Neuronal stem cell (in vitro differentiated cells): ENCODE data around the gene RFX4.

Experiments used
- DNase-seq: peaks from one replicate; pipeline ENCODE4 v3.0.0-alpha.2; 2013; ENCODE audit warnings: low spot score
- H2AFZ ChIP-seq: one replicate; pipeline ENCODE4 v1.6.1; 2013; ENCODE audit warnings: mild to moderate bottlenecking, low read length, inconsistent platforms
- H2AK5ac ChIP-seq: 2 replicates; pipeline ENCODE4 v1.6.1; 2013; ENCODE audit warnings: low read depth, mild to moderate bottlenecking, inconsistent platforms, low read length, moderate library complexity, mixed read lengths
- H2BK120ac ChIP-seq: 2 replicates; pipeline ENCODE4 v1.6.1; 2013; ENCODE audit warnings: low read depth, mild to moderate bottlenecking, inconsistent platforms, low read length, moderate library complexity, mixed read lengths
- H2BK12ac ChIP-seq: one replicate; pipeline ENCODE4 v1.6.1; 2013; ENCODE audit warnings: low read length, inconsistent platforms
- H2BK15ac ChIP-seq: 2 replicates; pipeline ENCODE4 v1.6.1; 2013; ENCODE audit warnings: mild to moderate bottlenecking, low read length, inconsistent platforms, mixed read lengths
- H2BK5ac ChIP-seq: one replicate; pipeline ENCODE4 v1.6.1; 2013; ENCODE audit warnings: inconsistent platforms, mild to moderate bottlenecking, low read length, moderate library complexity
- H3K14ac ChIP-seq: one replicate; pipeline ENCODE4 v1.6.1; 2013; ENCODE audit warnings: low read length, inconsistent platforms
- H3K18ac ChIP-seq: 2 replicates; pipeline ENCODE4 v1.6.1; 2013; ENCODE audit warnings: low read length, inconsistent platforms
- H3K23ac ChIP-seq: 2 replicates; pipeline ENCODE4 v1.6.1; 2013; ENCODE audit warnings: low read depth, mild to moderate bottlenecking, mixed read lengths, low read length, inconsistent platforms; ENCODE audit not compliant: poor library complexity
- H3K27ac ChIP-seq: replicated peaks from 3 replicates; pipeline ENCODE4 v1.5.1; 2013; ENCODE audit warnings: low read length, inconsistent platforms
- H3K27me3 ChIP-seq, 3 experiments: 2 replicates each; pipeline ENCODE4 v1.6.1; 2013; ENCODE audit warnings: low read length in 3 of 3, mild to moderate bottlenecking in 2 of 3, inconsistent platforms in 1 of 3, low read depth in 1 of 3, mixed read lengths in 1 of 3, moderate library complexity in 1 of 3; ENCODE audit not compliant: control insufficient read depth in 3 of 3, insufficient read depth in 3 of 3
- H3K36me3 ChIP-seq, 2 donors: replicated peaks in 1 of 2; 2 replicates each; pipeline ENCODE4 v1.6.1; 2013; ENCODE audit warnings: low read length in 2 of 2; ENCODE audit not compliant: control insufficient read depth in 2 of 2, insufficient read depth in 2 of 2
- H3K4ac ChIP-seq: 2 replicates; pipeline ENCODE4 v1.6.1; 2013; ENCODE audit warnings: inconsistent platforms, mild to moderate bottlenecking, low read length, moderate library complexity
- H3K4me1 ChIP-seq, 2 donors: 1 replicate in 1 of 2; 2 replicates in 1 of 2; pipeline ENCODE4 v1.6.1; 2013; ENCODE audit warnings: low read length in 2 of 2, low read depth in 1 of 2; ENCODE audit not compliant: control insufficient read depth in 2 of 2, insufficient read depth in 1 of 2
- H3K4me2 ChIP-seq: one replicate; pipeline ENCODE4 v1.6.1; 2013; ENCODE audit warnings: mild to moderate bottlenecking, low read length, inconsistent platforms; ENCODE audit not compliant: insufficient read depth, poor library complexity, severe bottlenecking
- H3K4me3 ChIP-seq, 2 donors: 2 replicates each; pipeline ENCODE4 v1.5.1; 2013; ENCODE audit warnings: low read length in 2 of 2, mild to moderate bottlenecking in 2 of 2, inconsistent platforms in 1 of 2, moderate library complexity in 1 of 2
- H3K79me1 ChIP-seq: one replicate; pipeline ENCODE4 v1.6.1; 2013; ENCODE audit warnings: low read depth, mild to moderate bottlenecking, inconsistent platforms, low read length, moderate library complexity
- H3K9ac ChIP-seq: one replicate; pipeline ENCODE4 v1.6.1; 2013; ENCODE audit warnings: mild to moderate bottlenecking, low read depth, low read length, inconsistent platforms; ENCODE audit not compliant: poor library complexity
- H3K9me3 ChIP-seq, 2 donors: replicated peaks in 1 of 2; 2 replicates each; pipeline versions ENCODE3 to v1.6.1; 2013; ENCODE audit warnings: low read length in 2 of 2, mild to moderate bottlenecking in 2 of 2, inconsistent platforms in 1 of 2, low read depth in 1 of 2, mixed read lengths in 1 of 2, moderate library complexity in 1 of 2; ENCODE audit not compliant: control insufficient read depth in 2 of 2, insufficient read depth in 1 of 2
- H4K8ac ChIP-seq: one replicate; pipeline ENCODE4 v1.6.1; 2013; ENCODE audit warnings: low read depth, mild to moderate bottlenecking, inconsistent platforms, low read length, moderate library complexity
- H4K91ac ChIP-seq: one replicate; pipeline ENCODE4 v1.6.1; 2013; ENCODE audit warnings: low read length, low read depth, mild to moderate bottlenecking, inconsistent platforms; ENCODE audit not compliant: poor library complexity
- WGBS, 2 donors: extraction: QIAGEN DNeasy Blood & Tissue Kit; methylation state at CpG; one replicate each; pipeline ENCODE4 v1.1.7; 2013; ENCODE audit warnings: missing lambda C conversion rate in 2 of 2, mixed read lengths in 1 of 2; ENCODE audit not compliant: insufficient read length in 2 of 2, insufficient replicate concordance in 1 of 2; ENCODE audit errors: extremely low coverage in 2 of 2; 5-methylcytosine and 5-hydroxymethylcytosine counted together

Gene RFX4

DNA sequence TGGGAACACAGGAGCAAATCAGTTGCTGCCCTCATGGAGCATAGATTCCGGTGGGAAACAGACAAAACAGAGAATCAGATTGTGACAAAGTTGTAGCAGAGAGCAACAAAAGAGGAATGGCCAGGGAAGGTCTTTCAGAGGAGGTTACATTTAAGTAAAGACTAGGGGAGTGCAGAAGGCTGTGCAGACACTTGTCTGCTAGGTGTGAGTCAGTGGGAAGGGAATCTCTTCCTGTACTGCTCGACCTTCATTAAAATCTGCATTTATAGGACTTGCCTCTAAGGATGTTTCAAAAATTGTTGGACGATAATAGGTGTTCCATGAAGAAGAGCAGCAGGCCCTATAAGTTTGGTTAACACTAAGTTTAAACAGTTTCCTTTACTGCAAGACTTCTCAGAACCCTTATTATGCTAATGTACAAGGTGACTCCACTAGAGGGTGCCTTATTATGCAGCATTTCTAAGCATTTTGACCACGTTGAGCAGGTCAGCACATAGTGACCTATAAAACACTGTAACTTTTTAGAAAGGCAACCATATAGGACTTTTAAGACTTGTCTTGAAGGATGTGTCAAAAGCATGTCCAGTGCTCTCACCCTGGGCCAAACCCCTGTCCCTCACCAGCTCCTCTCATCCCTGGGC lies 99.9 kb downstream of the RFX4 start:
- H2AFZ ChIP-seq: no peak overlapping the region
- no peak overlapping the region for H2BK120ac ChIP-seq
- H2BK5ac ChIP-seq: no peak overlapping the region
- no peak overlapping the region for H3K18ac ChIP-seq
- no peak overlapping the region for H3K9ac ChIP-seq
- no peak overlapping the region for H3K4ac ChIP-seq
- no peaks in the 10 kb centered on the region for H3K9me3 ChIP-seq
- H3K4me1 ChIP-seq: peaks cover 6 to 14% of the 10 kb centered on the region in 2 donors
- no peak for DNase-seq
- no peak overlapping the region for H3K4me3 ChIP-seq
- no CpG with 5 or more reads among the region's 4 CpGs for WGBS, 2 donors
- peaks cover 0 to 84% of the 10 kb centered on the region in 2 donors for H3K36me3 ChIP-seq
- no peak overlapping the region for H3K27ac ChIP-seq
- no peak overlapping the region for H4K8ac ChIP-seq
- no peak overlapping the region for H3K4me2 ChIP-seq
- H2AK5ac ChIP-seq: no peak overlapping the region
- H3K79me1 ChIP-seq: no peaks in the 10 kb centered on the region
- H4K91ac ChIP-seq: no peak overlapping the region
- H2BK12ac ChIP-seq: no peak overlapping the region
- H3K14ac ChIP-seq: no peak overlapping the region
- no peaks in the 10 kb centered on the region for H3K27me3 ChIP-seq
- H3K23ac ChIP-seq: no peak overlapping the region
- H2BK15ac ChIP-seq: no peak overlapping the region

DNA sequence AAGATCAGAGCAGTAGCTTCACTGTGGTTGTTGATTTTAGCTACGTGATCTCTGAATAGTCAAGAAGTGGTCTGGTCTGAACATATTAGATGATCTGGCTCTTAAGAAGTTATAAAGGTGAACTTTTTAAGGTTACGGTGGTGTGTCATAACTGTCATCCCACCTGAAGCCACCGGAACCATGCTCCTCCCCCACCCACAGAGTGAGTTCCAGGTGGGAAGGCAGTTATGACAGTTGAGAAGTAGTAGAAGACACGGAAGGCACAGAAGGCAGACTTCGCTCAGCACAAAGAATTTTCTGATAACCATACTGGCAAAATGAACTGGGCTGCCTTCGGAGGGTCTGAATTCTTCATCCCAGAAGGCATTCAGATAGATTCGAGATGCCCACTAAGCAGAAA lies 101.7 kb downstream of the RFX4 start:
- no peak overlapping the region for H4K91ac ChIP-seq
- no peak overlapping the region for H3K4me3 ChIP-seq
- no peak overlapping the region for H2BK120ac ChIP-seq
- H2BK15ac ChIP-seq: no peak overlapping the region
- H3K27me3 ChIP-seq: no peaks in the 10 kb centered on the region
- H2AK5ac ChIP-seq: no peak overlapping the region
- H3K79me1 ChIP-seq: no peaks in the 10 kb centered on the region
- no peak overlapping the region for H4K8ac ChIP-seq
- no peak overlapping the region for H3K4ac ChIP-seq
- no peak overlapping the region for H3K18ac ChIP-seq
- peaks cover 0 to 96% of the 10 kb centered on the region in 2 donors for H3K36me3 ChIP-seq
- no peak overlapping the region for H3K9ac ChIP-seq
- no peak overlapping the region for H2AFZ ChIP-seq
- peaks cover 0 to 4% of the 10 kb centered on the region in 2 donors for H3K9me3 ChIP-seq
- H2BK12ac ChIP-seq: no peak overlapping the region
- peaks cover 6 to 14% of the 10 kb centered on the region in 2 donors for H3K4me1 ChIP-seq
- H3K23ac ChIP-seq: no peak overlapping the region
- no peak overlapping the region for H3K4me2 ChIP-seq
- WGBS, 2 donors: no CpG with 5 or more reads among the region's 7 CpGs
- no peak overlapping the region for H2BK5ac ChIP-seq
- H3K27ac ChIP-seq: no peak overlapping the region
- no peak for DNase-seq
- no peak overlapping the region for H3K14ac ChIP-seq

GRCh38 chr12:106685381-106685780 lies 102.6 kb downstream of the RFX4 start:
- no peak overlapping the region for H3K4ac ChIP-seq
- no peak for DNase-seq
- no peak overlapping the region for H4K91ac ChIP-seq
- H3K27ac ChIP-seq: no peak overlapping the region
- no peak overlapping the region for H2AFZ ChIP-seq
- H2BK120ac ChIP-seq: no peak overlapping the region
- no peak overlapping the region for H3K4me2 ChIP-seq
- H4K8ac ChIP-seq: no peak overlapping the region
- H2BK15ac ChIP-seq: no peak overlapping the region
- H3K14ac ChIP-seq: no peak overlapping the region
- H3K23ac ChIP-seq: no peak overlapping the region
- peaks cover 0 to 4% of the 10 kb centered on the region in 2 donors for H3K9me3 ChIP-seq
- H3K79me1 ChIP-seq: no peaks in the 10 kb centered on the region
- no peak overlapping the region for H3K9ac ChIP-seq
- peaks cover 6 to 8% of the 10 kb centered on the region in 2 donors for H3K4me1 ChIP-seq
- no peaks in the 10 kb centered on the region for H3K27me3 ChIP-seq
- no peak overlapping the region for H2BK5ac ChIP-seq
- H2BK12ac ChIP-seq: no peak overlapping the region
- H3K4me3 ChIP-seq: no peak overlapping the region
- H3K36me3 ChIP-seq: peaks cover 0 to 96% of the 10 kb centered on the region in 2 donors
- no peak overlapping the region for H2AK5ac ChIP-seq
- no peak overlapping the region for H3K18ac ChIP-seq

GRCh38 chr12:106687672-106688071 lies 104.9 kb downstream of the RFX4 start:
- no peaks in the 10 kb centered on the region for H3K79me1 ChIP-seq
- DNase-seq: no peak
- H3K9ac ChIP-seq: no peak overlapping the region
- H3K23ac ChIP-seq: no peak overlapping the region
- H2AFZ ChIP-seq: no peak overlapping the region
- no peak overlapping the region for H2BK12ac ChIP-seq
- no peak overlapping the region for H4K8ac ChIP-seq
- no peak overlapping the region for H3K27ac ChIP-seq
- H3K4me3 ChIP-seq: no peak overlapping the region
- no peak overlapping the region for H3K4me2 ChIP-seq
- H3K18ac ChIP-seq: no peak overlapping the region
- no peak overlapping the region for H3K4ac ChIP-seq
- no peak overlapping the region for H2BK15ac ChIP-seq
- no peak overlapping the region for H2BK5ac ChIP-seq
- H3K36me3 ChIP-seq: peaks cover 0 to 94% of the 10 kb centered on the region in 2 donors
- no peak overlapping the region for H4K91ac ChIP-seq
- H2BK120ac ChIP-seq: no peak overlapping the region
- H3K4me1 ChIP-seq: no peaks in the 10 kb centered on the region
- H2AK5ac ChIP-seq: no peak overlapping the region
- peaks cover 0 to 4% of the 10 kb centered on the region in 2 donors for H3K9me3 ChIP-seq
- H3K14ac ChIP-seq: no peak overlapping the region
- H3K27me3 ChIP-seq: no peaks in the 10 kb centered on the region
